ENCODE measurements around the gene STING1. TPM values are rescaled to one million over a fixed set of nuclear protein-coding genes. Genes with fewer than 3 reads are reported as not detected.

Gene STING1
- total RNA-seq, 2 experiments from 2014 or later: 339 to 344 TPM

DNA sequence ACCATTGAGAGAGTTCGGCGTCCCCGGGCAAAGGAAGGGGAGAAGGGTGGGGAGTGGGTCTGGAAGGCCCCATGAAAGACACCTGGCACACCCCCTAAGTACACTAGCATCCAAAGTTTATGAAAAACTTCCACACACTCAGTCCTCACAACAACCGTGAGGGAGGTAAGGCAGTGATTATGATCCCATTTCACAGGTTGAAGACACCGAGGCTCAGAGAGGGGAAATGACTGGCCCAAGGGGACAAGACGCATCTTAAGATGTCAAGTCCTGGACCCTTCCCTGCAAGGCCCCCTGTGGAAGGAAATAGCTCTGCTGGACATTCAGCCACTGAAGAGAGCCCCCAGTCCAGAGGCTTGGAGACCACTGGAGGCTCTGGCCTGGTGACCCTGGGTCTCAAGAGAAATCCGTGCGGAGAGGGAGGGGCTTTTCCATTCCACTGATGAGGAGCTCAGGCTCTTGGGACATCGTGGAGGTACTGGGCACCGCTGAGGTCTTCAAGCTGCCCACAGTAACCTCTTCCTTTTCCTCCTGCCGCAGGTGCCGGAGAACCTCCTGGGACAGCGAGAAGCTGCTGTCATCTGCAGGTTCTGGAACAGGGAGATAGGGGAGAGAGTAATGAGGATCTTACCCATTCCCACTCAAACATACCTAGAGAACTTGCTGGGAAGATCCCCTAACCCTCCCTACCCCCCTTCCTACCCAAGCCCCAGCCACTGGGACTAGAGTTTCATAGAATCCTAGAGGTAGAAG is 6.5 kb downstream of the STING1 start:
- intact Hi-C loops (cut with micrococcal nuclease): loop anchor here (1.0 kb wide), 1 partner anchor 37 kb away; the partner anchor contains the start of gene DNAJC18
- CTCF ChIA-PET: interaction anchor here (2.5 kb wide), 1 partner anchor 37 kb away, joined by 9 read pairs; no protein-coding TSS in a partner anchor
- DNase-seq: no peak
- H3K4me1 Mint-ChIP-seq (ENCODE audit: low read depth): peaks cover 89% of the 10 kb centered on the region
- H3K27me3 Mint-ChIP-seq: no peaks in the 10 kb centered on the region
- POLR2A ChIA-PET: interaction anchor here (1.1 to 4.0 kb wide), 3 partner anchors 17 to 38 kb away, joined by 3 to 24 read pairs (median 8); partner anchors contain the start of gene DNAJC18
- no peaks in the 10 kb centered on the region for H3K9me3 Mint-ChIP-seq
- H3K36me3 Mint-ChIP-seq: peaks cover 47% of the 10 kb centered on the region
- H3K27ac Mint-ChIP-seq: peak overlapping the region; percentile 93
- H3K4me3 Mint-ChIP-seq: no peak overlapping the region

- Mint-ChIP-seq H3K27me3 (no peaks in the 10 kb centered on the region), H3K9me3 (no peaks in the 10 kb centered on the region), H3K4me3 (peak overlapping the region; percentile 20), H3K36me3 (peaks cover 38% of the 10 kb centered on the region), H3K27ac (peak overlapping the region; percentile 93), H3K4me1 (ENCODE audit: low read depth) (peaks cover 89% of the 10 kb centered on the region)
- POLR2A ChIA-PET: interaction anchor here (1.0 to 4.0 kb wide), 8 partner anchors 13 to 61 kb away, joined by 3 to 24 read pairs (median 6); partner anchors contain the start of genes DNAJC18 and ECSCR
- CTCF ChIA-PET: interaction anchor here (0.8 to 2.5 kb wide), 3 partner anchors 38 to 53 kb away, joined by 3 to 10 read pairs (median 9); no protein-coding TSS in a partner anchor
- DNase-seq: peak; percentile 55
- intact Hi-C loops (cut with micrococcal nuclease): loop anchor here (1.0 to 5.0 kb wide), 2 partner anchors 36 to 37 kb away; partner anchors contain the start of gene DNAJC18
Measured at GRCh38 chr5:139474890-139475791, 7.4 kb downstream of the STING1 start.

- ChIA-PET CTCF (interaction anchor here (0.7 to 2.5 kb wide), 5 partner anchors 14 to 51 kb away, joined by 3 to 10 read pairs (median 3); no protein-coding TSS in a partner anchor), POLR2A (interaction anchor here (1.0 to 5.0 kb wide), 10 partner anchors 8 to 58 kb away, joined by 3 to 50 read pairs (median 8); partner anchors contain the start of genes DNAJC18 and STING1)
- no peaks in the 10 kb centered on the region for H3K9me3 Mint-ChIP-seq
- H3K27me3 Mint-ChIP-seq: no peaks in the 10 kb centered on the region
- intact Hi-C loops (cut with micrococcal nuclease): loop anchor here (1.0 to 5.0 kb wide), 4 partner anchors 8 to 59 kb away; no protein-coding TSS in a partner anchor
- peaks cover 28% of the 10 kb centered on the region for H3K36me3 Mint-ChIP-seq
- DNase-seq: peak; percentile 58
- peaks cover 93% of the 10 kb centered on the region for H3K4me1 Mint-ChIP-seq (ENCODE audit: low read depth)
- no peak overlapping the region for H3K4me3 Mint-ChIP-seq
- peak overlapping the region; percentile 93 for H3K27ac Mint-ChIP-seq
Measured at GRCh38 chr5:139473565-139473964, 9.0 kb downstream of the STING1 start.

DNA sequence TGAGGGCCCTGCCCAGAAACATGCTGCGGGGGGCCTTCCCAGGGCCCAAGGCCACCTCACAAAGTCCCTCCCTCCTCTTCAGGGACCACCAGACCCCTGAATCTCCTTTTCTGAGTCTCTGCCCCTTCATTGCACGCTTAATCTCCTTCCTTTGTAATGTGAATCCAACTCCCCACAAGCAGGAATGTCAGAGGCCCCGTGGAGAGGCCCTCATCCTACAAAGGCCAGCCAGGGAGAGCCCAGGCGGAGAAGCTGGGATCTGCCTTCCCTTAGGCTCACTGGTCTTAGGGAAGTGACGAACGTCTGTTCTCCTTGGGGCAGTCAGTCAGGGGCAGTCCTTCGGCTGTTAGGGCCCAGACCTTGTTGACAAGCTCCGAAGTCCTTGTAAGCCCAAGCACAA is 9.5 kb downstream of the STING1 start:
- Mint-ChIP-seq H3K4me1 (ENCODE audit: low read depth) (peaks cover 93% of the 10 kb centered on the region), H3K27me3 (no peaks in the 10 kb centered on the region), H3K4me3 (no peak overlapping the region), H3K9me3 (no peaks in the 10 kb centered on the region), H3K36me3 (peaks cover 24% of the 10 kb centered on the region), H3K27ac (peak overlapping the region; percentile 93)
- no peak for DNase-seq
- intact Hi-C loops (cut with micrococcal nuclease): loop anchor here (1.0 to 5.0 kb wide), 4 partner anchors 8 to 58 kb away; no protein-coding TSS in a partner anchor
- ChIA-PET POLR2A (interaction anchor here (1.0 to 5.0 kb wide), 7 partner anchors 9 to 45 kb away, joined by 3 to 50 read pairs (median 11); partner anchors contain the start of genes DNAJC18 and STING1), CTCF (interaction anchor here (0.7 to 1.8 kb wide), 4 partner anchors 13 to 51 kb away, joined by 3 to 10 read pairs (median 5); no protein-coding TSS in a partner anchor)

GRCh38 chr5:139472386-139473030 is 10.1 kb downstream of the STING1 start:
- no peak for DNase-seq
- Mint-ChIP-seq H3K9me3 (no peaks in the 10 kb centered on the region), H3K4me3 (peak overlapping the region; percentile 81), H3K27ac (peak overlapping the region; percentile 93), H3K27me3 (no peaks in the 10 kb centered on the region), H3K4me1 (ENCODE audit: low read depth) (peaks cover 88% of the 10 kb centered on the region), H3K36me3 (peaks cover 19% of the 10 kb centered on the region)
- intact Hi-C loops (cut with micrococcal nuclease): loop anchor here (1.0 to 5.0 kb wide), 4 partner anchors 9 to 58 kb away; no protein-coding TSS in a partner anchor
- POLR2A ChIA-PET: interaction anchor here (1.9 to 5.0 kb wide), 6 partner anchors 9 to 50 kb away, joined by 7 to 50 read pairs (median 14); partner anchors contain the start of genes DNAJC18 and STING1
- CTCF ChIA-PET: interaction anchor here (1.4 to 2.0 kb wide), 3 partner anchors 25 to 40 kb away, joined by 3 to 10 read pairs (median 7); no protein-coding TSS in a partner anchor

GRCh38 chr5:139470821-139471300 is 11.7 kb downstream of the STING1 start, which contains the start of gene SMIM33:
Gene SMIM33, plus strand, starts transcription at chr5:139471004. Its CDS starts 118 bp downstream, at chr5:139471122.
- CTCF ChIA-PET: interaction anchor here (1.0 to 2.0 kb wide), 8 partner anchors 10 to 50 kb away, joined by 3 to 10 read pairs (median 5); partner anchors contain the start of genes DNAJC18 and STING1
- intact Hi-C loops (cut with micrococcal nuclease): loop anchor here (2.0 to 5.0 kb wide), 2 partner anchors 41 to 48 kb away; no protein-coding TSS in a partner anchor
- POLR2A ChIA-PET: interaction anchor here (0.7 to 5.0 kb wide), 10 partner anchors 9 to 48 kb away, joined by 3 to 50 read pairs (median 6); partner anchors contain the start of genes ECSCR and STING1

DNA sequence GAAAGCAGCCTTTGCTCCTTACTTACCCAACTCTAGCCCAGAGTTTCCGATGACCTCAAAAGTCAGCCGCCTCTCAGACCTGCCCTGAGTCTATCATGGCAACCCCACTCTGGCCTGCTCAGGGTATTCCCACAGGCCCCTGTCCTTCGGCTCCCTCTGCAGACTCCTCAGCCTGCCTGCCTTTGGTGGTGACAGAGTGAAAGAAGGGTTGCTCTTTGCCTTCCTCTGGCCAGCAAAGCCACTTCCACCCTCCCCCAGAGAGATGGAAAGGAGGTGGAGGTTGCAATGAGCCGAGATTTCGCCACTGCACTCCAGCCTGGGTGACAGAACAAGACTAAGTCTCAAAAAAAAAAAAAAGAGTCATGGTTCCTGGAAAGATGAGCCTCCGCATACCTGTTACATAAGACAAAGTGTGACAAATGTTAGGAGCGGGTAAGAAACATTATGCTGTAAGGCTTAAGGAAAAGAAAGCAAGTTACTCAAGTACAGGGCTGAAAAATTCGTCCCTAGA is 14.1 kb downstream of the STING1 start:
- H3K27me3 Mint-ChIP-seq: no peaks in the 10 kb centered on the region
- intact Hi-C loops (cut with micrococcal nuclease): loop anchor here (1.0 kb wide), 2 partner anchors 9 to 21 kb away; no protein-coding TSS in a partner anchor
- H3K9me3 Mint-ChIP-seq: no peaks in the 10 kb centered on the region
- CTCF ChIA-PET: interaction anchor here (0.6 to 1.2 kb wide), 4 partner anchors 45 to 185 kb away, joined by 3 to 4 read pairs (median 3); no protein-coding TSS in a partner anchor
- peak overlapping the region; percentile 83 for H3K27ac Mint-ChIP-seq
- no peaks in the 10 kb centered on the region for H3K36me3 Mint-ChIP-seq
- peaks cover 51% of the 10 kb centered on the region for H3K4me1 Mint-ChIP-seq (ENCODE audit: low read depth)
- DNase-seq: peak; percentile 69
- POLR2A ChIA-PET: interaction anchor here (0.8 to 1.2 kb wide), 2 partner anchors 11 to 14 kb away, joined by 3 to 7 read pairs; partner anchors contain the start of gene STING1
- H3K4me3 Mint-ChIP-seq: peak overlapping the region; percentile 41

More at GRCh38 chr5:139470821-139471300, 11.7 kb downstream of the STING1 start, which contains the start of gene SMIM33:
- peaks cover 74% of the 10 kb centered on the region for H3K4me1 Mint-ChIP-seq (ENCODE audit: low read depth)
- H3K36me3 Mint-ChIP-seq: peaks cover 12% of the 10 kb centered on the region
- peak within 1 kb of the TSS; percentile 93 for H3K27ac Mint-ChIP-seq
- peak; percentile 63 for DNase-seq
- H3K9me3 Mint-ChIP-seq: no peaks in the 10 kb centered on the region
- peak within 1 kb of the TSS; percentile 81 for H3K4me3 Mint-ChIP-seq
- H3K27me3 Mint-ChIP-seq: no peaks in the 10 kb centered on the region

GRCh38 chr5:139462586-139463276 is 19.8 kb downstream of the STING1 start, which contains the start of gene ECSCR:
Gene ECSCR, minus strand, starts transcription at chr5:139462743. Its CDS starts 73 bp downstream, at chr5:139462670.
- intact Hi-C loops (cut with micrococcal nuclease): no loop called here
- Mint-ChIP-seq H3K27ac (no peak within 1 kb of the TSS), H3K27me3 (no peaks in the 10 kb centered on the region), H3K4me1 (ENCODE audit: low read depth) (peaks cover 38% of the 10 kb centered on the region), H3K4me3 (no peak within 1 kb of the TSS), H3K36me3 (no peaks in the 10 kb centered on the region), H3K9me3 (no peaks in the 10 kb centered on the region)
- no peak for DNase-seq
- POLR2A ChIA-PET: interaction anchor here (0.9 to 3.4 kb wide), 4 partner anchors 8 to 25 kb away, joined by 3 to 11 read pairs (median 4); partner anchors contain the start of genes SMIM33 and STING1
- CTCF ChIA-PET: interaction anchor here (1.1 to 1.4 kb wide), 2 partner anchors 19 to 32 kb away, joined by 3 read pairs; no protein-coding TSS in a partner anchor

DNA sequence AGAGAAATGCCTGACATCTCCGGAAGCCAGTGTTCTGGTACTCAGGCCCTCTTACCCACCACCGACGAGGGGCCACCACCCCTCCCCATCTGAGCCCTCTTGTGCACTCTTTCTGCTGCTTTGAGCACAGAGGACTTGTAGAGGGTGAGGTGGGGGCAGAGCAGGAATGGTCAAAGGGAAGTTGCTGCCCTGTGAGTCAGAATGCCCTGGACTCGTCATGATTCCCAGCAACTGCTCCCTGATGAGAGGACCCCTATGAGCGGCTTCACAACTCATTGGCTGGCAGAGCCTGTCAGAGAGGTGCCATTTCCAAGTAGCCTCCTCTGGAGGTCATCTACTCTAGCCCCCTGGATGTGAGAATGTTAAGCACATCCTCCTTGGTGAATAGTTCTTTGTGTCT is 20.9 kb downstream of the STING1 start:
- no peaks in the 10 kb centered on the region for H3K36me3 Mint-ChIP-seq
- DNase-seq: no peak
- intact Hi-C loops (cut with micrococcal nuclease): no loop called here
- H3K4me1 Mint-ChIP-seq (ENCODE audit: low read depth): peaks cover 47% of the 10 kb centered on the region
- no peak overlapping the region for H3K27ac Mint-ChIP-seq
- CTCF ChIA-PET: interaction anchor here (1.1 to 2.7 kb wide), 3 partner anchors 13 to 39 kb away, joined by 3 to 10 read pairs (median 3); no protein-coding TSS in a partner anchor
- H3K27me3 Mint-ChIP-seq: no peaks in the 10 kb centered on the region
- H3K4me3 Mint-ChIP-seq: no peak overlapping the region
- POLR2A ChIA-PET: interaction anchor here (0.9 to 3.4 kb wide), 5 partner anchors 9 to 24 kb away, joined by 3 to 11 read pairs (median 4); partner anchors contain the start of genes DNAJC18, SMIM33 and STING1
- no peaks in the 10 kb centered on the region for H3K9me3 Mint-ChIP-seq

Data from activated CD4-positive, alpha-beta memory T cell treated with anti-CD3 and anti-CD28 coated beads for 36 hours (primary cell).